Natural killer cell treated with Interleukin-12 subunit alpha and Interleukin-12 subunit beta and Interleukin-15 and Interleukin-18, amount 100 ng/mL, for 72 hours (primary cell): Measurements from ENCODE around the gene RIN3. TPM values are rescaled to one million over a fixed set of nuclear protein-coding genes. Genes with fewer than 3 reads are reported as not detected.

Experiments
- ATAC-seq, 2 donors: fragments of 150-1000 bp; cut with Tn5 transposase in 1 of 2; sonication (Bioruptor Pico), chemical (Tn5 transposase) in 1 of 2; 2 replicates each; pipeline ENCODE4 v1.10.0; 2021
- DNase-seq: peaks from one replicate; pipeline ENCODE4 v3.0.0; 2022; ENCODE audit warnings: low spot score
- H3K27ac Mint-ChIP-seq, 2 donors: 1 replicate in 1 of 2; 2 replicates in 1 of 2; pipeline ENCODE4 v1.8.0; 2022; ENCODE audit warnings: mixed read lengths in 2 of 2, mild to moderate bottlenecking in 1 of 2, moderate library complexity in 1 of 2
- H3K27me3 Mint-ChIP-seq, 2 donors: 1 replicate in 1 of 2; 2 replicates in 1 of 2; pipeline ENCODE4 v1.8.0; 2022; ENCODE audit warnings: mixed read lengths in 2 of 2
- H3K36me3 Mint-ChIP-seq: one replicate; pipeline ENCODE4 v1.8.0; 2022; ENCODE audit warnings: mixed read lengths
- H3K4me1 Mint-ChIP-seq, 2 donors: 1 replicate in 1 of 2; 2 replicates in 1 of 2; pipeline ENCODE4 v1.8.0; 2022; ENCODE audit warnings: low read depth in 2 of 2, mixed read lengths in 2 of 2, mild to moderate bottlenecking in 1 of 2
- H3K4me3 Mint-ChIP-seq: one replicate; pipeline ENCODE4 v1.8.0; 2022; ENCODE audit warnings: mixed read lengths
- H3K9me3 Mint-ChIP-seq: 2 replicates; pipeline ENCODE4 v1.8.0; 2022; ENCODE audit warnings: mixed read lengths
- total RNA-seq, 2 donors: library from RNA; stranded (reverse); gene quantifications; one replicate each; pipeline ENCODE4 v1.2.3, GENCODE V29; 2022

RIN3 gene
- total RNA-seq, 2 donors from 2014 or later: 151 to 202 TPM

- ATAC-seq (no peak), DNase-seq (no peak)
- Mint-ChIP-seq H3K9me3 (no peaks in the 10 kb centered on the region), H3K4me3 (no peak overlapping the region), H3K27ac (peak overlapping the region in 1 of 2 donors; percentile 82), H3K27me3 (no peaks in the 10 kb centered on the region), H3K36me3 (no peaks in the 10 kb centered on the region), H3K4me1 (peaks cover 12 to 22% of the 10 kb centered on the region in 2 donors)
Observed at GRCh38 chr14:92475037-92475436, 38.5 kb upstream of the RIN3 start.

- Mint-ChIP-seq H3K36me3 (peaks cover under 1% of the 10 kb centered on the region), H3K9me3 (no peaks in the 10 kb centered on the region)
Observed at GRCh38 chr14:92475451-92476187, 38.0 kb upstream of the RIN3 start.

GRCh38 chr14:92480856-92481255, 32.7 kb upstream of the RIN3 start:
- H3K27ac Mint-ChIP-seq: peak overlapping the region; percentile 24 to 58
- H3K4me1 Mint-ChIP-seq: peaks cover 0 to 11% of the 10 kb centered on the region in 2 donors
- H3K27me3 Mint-ChIP-seq: no peaks in the 10 kb centered on the region
- no peak for ATAC-seq
- H3K36me3 Mint-ChIP-seq: peaks cover 4% of the 10 kb centered on the region
- no peaks in the 10 kb centered on the region for H3K9me3 Mint-ChIP-seq
- H3K4me3 Mint-ChIP-seq: no peak overlapping the region
- DNase-seq: no peak

More at GRCh38 chr14:92475451-92476187, 38.0 kb upstream of the RIN3 start:
- Mint-ChIP-seq H3K27me3 (no peaks in the 10 kb centered on the region), H3K4me3 (no peak overlapping the region), H3K27ac (peak overlapping the region in 1 of 2 donors; percentile 82), H3K4me1 (peaks cover 12 to 22% of the 10 kb centered on the region in 2 donors)
- ATAC-seq (peak in 1 of 2 donors; percentile 64), DNase-seq (no peak)

- DNase-seq (no peak), ATAC-seq (no peak)
- Mint-ChIP-seq H3K4me3 (no peak overlapping the region), H3K27me3 (no peaks in the 10 kb centered on the region), H3K27ac (peak overlapping the region in 1 of 2 donors; percentile 58), H3K9me3 (no peaks in the 10 kb centered on the region), H3K4me1 (peaks cover 0 to 8% of the 10 kb centered on the region in 2 donors), H3K36me3 (peaks cover 4% of the 10 kb centered on the region)
Observed at GRCh38 chr14:92481386-92481785, 32.2 kb upstream of the RIN3 start.

- Mint-ChIP-seq H3K27me3 (no peaks in the 10 kb centered on the region), H3K4me3 (no peak overlapping the region), H3K36me3 (peaks cover 4% of the 10 kb centered on the region), H3K9me3 (no peaks in the 10 kb centered on the region), H3K4me1 (peaks cover 2 to 9% of the 10 kb centered on the region in 2 donors), H3K27ac (no peak overlapping the region)
- no peak for DNase-seq
- ATAC-seq: no peak
Observed at GRCh38 chr14:92481811-92482555, 31.6 kb upstream of the RIN3 start.

GRCh38 chr14:92482621-92483319, 30.8 kb upstream of the RIN3 start:
- ATAC-seq (no peak), DNase-seq (no peak)
- Mint-ChIP-seq H3K27me3 (no peaks in the 10 kb centered on the region), H3K9me3 (no peaks in the 10 kb centered on the region), H3K27ac (no peak overlapping the region), H3K4me1 (peaks cover 7 to 14% of the 10 kb centered on the region in 2 donors), H3K4me3 (no peak overlapping the region), H3K36me3 (peaks cover 4% of the 10 kb centered on the region)

- H3K4me1 Mint-ChIP-seq: peaks cover 7 to 21% of the 10 kb centered on the region in 2 donors
- no peaks in the 10 kb centered on the region for H3K9me3 Mint-ChIP-seq
- H3K4me3 Mint-ChIP-seq: no peak overlapping the region
- DNase-seq: no peak
- H3K27ac Mint-ChIP-seq: peak overlapping the region in 1 of 2 donors; percentile 66
- peaks cover 4% of the 10 kb centered on the region for H3K36me3 Mint-ChIP-seq
- no peak for ATAC-seq
- H3K27me3 Mint-ChIP-seq: no peaks in the 10 kb centered on the region
Observed at GRCh38 chr14:92484132-92484823, 29.3 kb upstream of the RIN3 start.

GRCh38 chr14:92486881-92487280, 26.7 kb upstream of the RIN3 start:
- no peak overlapping the region for H3K27ac Mint-ChIP-seq
- H3K4me1 Mint-ChIP-seq: peaks cover 7 to 14% of the 10 kb centered on the region in 2 donors
- H3K4me3 Mint-ChIP-seq: no peak overlapping the region
- ATAC-seq (no peak), DNase-seq (no peak)
- H3K36me3 Mint-ChIP-seq: no peaks in the 10 kb centered on the region
- no peaks in the 10 kb centered on the region for H3K27me3 Mint-ChIP-seq
- H3K9me3 Mint-ChIP-seq: no peaks in the 10 kb centered on the region

- DNase-seq (no peak), ATAC-seq (no peak)
- Mint-ChIP-seq H3K4me3 (no peak overlapping the region), H3K27me3 (no peaks in the 10 kb centered on the region), H3K9me3 (no peaks in the 10 kb centered on the region), H3K36me3 (no peaks in the 10 kb centered on the region), H3K27ac (no peak overlapping the region), H3K4me1 (peaks cover 7 to 19% of the 10 kb centered on the region in 2 donors)
Observed at GRCh38 chr14:92487513-92488133, 26.0 kb upstream of the RIN3 start.

GRCh38 chr14:92489394-92490238, 24.0 kb upstream of the RIN3 start:
- Mint-ChIP-seq H3K27me3 (no peaks in the 10 kb centered on the region), H3K36me3 (no peaks in the 10 kb centered on the region), H3K9me3 (no peaks in the 10 kb centered on the region), H3K4me3 (no peak overlapping the region), H3K27ac (no peak overlapping the region), H3K4me1 (peaks cover 18 to 28% of the 10 kb centered on the region in 2 donors)
- ATAC-seq: no peak
- DNase-seq: no peak

- no peak for ATAC-seq
- no peak overlapping the region for H3K27ac Mint-ChIP-seq
- no peak overlapping the region for H3K4me3 Mint-ChIP-seq
- no peak for DNase-seq
- H3K27me3 Mint-ChIP-seq: no peaks in the 10 kb centered on the region
- H3K9me3 Mint-ChIP-seq: no peaks in the 10 kb centered on the region
- H3K36me3 Mint-ChIP-seq: no peaks in the 10 kb centered on the region
- peaks cover 25 to 30% of the 10 kb centered on the region in 2 donors for H3K4me1 Mint-ChIP-seq
Observed at GRCh38 chr14:92490239-92490959, 23.2 kb upstream of the RIN3 start.

- H3K9me3 Mint-ChIP-seq: no peaks in the 10 kb centered on the region
- no peaks in the 10 kb centered on the region for H3K36me3 Mint-ChIP-seq
- no peak for DNase-seq
- H3K27ac Mint-ChIP-seq: peak overlapping the region in 1 of 2 donors; percentile 12
- no peak for ATAC-seq
- H3K4me3 Mint-ChIP-seq: no peak overlapping the region
- peaks cover 32 to 42% of the 10 kb centered on the region in 2 donors for H3K4me1 Mint-ChIP-seq
- H3K27me3 Mint-ChIP-seq: no peaks in the 10 kb centered on the region
Observed at GRCh38 chr14:92491782-92492181, 21.8 kb upstream of the RIN3 start.
